ENCODE data around the gene TRAF2.
"Not testable (repeated sequence)": the region's sequence is repeated elsewhere in the genome, so short reads cannot be mapped to it uniquely, and the experiment has no call there.

The TRAF2 gene, protein sequence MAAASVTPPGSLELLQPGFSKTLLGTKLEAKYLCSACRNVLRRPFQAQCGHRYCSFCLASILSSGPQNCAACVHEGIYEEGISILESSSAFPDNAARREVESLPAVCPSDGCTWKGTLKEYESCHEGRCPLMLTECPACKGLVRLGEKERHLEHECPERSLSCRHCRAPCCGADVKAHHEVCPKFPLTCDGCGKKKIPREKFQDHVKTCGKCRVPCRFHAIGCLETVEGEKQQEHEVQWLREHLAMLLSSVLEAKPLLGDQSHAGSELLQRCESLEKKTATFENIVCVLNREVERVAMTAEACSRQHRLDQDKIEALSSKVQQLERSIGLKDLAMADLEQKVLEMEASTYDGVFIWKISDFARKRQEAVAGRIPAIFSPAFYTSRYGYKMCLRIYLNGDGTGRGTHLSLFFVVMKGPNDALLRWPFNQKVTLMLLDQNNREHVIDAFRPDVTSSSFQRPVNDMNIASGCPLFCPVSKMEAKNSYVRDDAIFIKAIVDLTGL

DNA sequence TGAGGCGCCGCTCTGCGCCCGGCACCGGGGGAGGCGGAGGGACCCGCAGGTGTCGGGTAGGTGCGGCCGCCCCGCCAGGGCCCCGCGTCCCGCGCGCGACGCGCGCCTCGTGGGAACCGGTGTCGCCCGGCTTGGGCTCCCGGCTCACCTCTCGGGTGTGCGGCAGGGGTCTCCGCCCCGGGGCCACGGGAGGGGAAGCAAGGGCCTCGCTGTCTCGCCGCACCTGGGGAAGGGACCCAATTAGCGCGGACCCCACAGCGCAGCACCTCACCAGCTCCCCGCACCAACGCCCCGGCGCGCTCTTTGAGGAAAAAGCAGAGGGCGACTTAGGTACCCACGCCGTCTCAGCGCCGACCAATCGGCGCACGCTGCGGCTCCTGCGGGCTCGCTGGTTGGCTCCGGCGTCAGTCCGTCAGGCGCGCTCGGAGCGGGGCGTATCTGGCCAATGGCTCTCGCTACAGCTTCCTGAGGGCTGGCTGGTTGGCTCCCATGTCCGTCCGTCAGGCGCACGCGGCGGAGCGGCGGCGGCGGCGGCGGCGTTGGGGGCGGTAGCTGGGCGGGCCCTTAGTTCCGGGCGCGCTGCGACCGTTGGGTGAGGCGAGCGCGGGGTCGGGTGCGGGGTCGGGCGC is at the start of gene TRAF2:
Gene TRAF2 (plus strand): TSS at position 567 of the 629 bp plus-strand sequence. CDS start 12,225 bp downstream, outside the sequence.
- peak; percentile 93 for DNase-seq

DNA sequence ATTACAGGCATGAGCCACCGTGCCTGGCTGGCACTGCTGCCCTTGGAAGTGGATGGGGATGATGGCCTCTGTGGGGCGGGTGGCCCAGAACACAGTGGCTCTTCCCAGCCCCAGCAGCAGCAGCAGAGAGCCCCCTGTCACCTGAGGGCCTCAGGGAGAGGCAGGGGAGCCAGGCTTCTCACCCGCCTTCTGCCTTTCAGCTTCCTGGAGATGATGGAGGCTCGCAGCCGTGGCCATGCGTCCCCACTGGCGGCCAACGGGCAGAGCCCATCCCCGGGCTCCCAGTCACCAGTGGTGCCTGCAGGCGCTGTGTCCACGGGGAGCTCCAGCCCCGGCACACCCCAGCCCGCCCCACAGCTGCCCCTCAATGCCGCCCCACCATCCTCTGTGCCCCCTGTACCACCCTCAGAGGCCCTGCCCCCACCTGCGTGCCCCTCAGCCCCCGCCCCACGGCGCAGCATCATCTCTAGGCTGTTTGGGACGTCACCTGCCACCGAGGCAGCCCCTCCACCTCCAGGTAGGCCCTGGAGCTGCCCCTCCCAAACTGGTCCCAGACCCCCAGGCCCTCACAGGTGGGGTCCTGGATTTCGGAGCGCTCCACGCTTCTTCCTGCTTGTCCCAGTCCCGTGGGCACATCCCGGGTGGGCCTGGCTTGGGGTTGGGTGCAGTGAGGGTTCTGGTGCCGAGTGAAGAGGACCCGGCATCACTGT is 49.0 kb upstream of the TRAF2 start:
- no peak for DNase-seq

DNA sequence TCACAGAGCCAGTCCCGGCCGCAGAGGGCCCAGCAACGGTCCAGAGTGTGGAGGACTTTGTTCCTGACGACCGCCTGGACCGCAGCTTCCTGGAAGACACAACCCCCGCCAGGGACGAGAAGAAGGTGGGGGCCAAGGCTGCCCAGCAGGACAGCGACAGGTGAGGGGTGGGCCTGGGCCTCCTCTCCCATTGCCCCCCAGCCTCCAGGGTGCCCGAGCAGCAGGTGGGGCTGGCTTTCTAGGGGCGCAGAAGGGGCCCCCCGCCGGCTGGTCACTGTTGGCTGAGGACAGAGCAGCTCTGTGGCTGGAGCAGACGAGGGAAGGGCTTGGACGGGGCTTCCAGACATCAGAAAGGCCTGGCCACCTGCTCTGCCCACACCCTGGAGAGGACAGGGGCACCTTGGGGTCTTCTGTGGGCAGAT is 48.4 kb upstream of the TRAF2 start:
- DNase-seq: not testable (repeated sequence)

DNA sequence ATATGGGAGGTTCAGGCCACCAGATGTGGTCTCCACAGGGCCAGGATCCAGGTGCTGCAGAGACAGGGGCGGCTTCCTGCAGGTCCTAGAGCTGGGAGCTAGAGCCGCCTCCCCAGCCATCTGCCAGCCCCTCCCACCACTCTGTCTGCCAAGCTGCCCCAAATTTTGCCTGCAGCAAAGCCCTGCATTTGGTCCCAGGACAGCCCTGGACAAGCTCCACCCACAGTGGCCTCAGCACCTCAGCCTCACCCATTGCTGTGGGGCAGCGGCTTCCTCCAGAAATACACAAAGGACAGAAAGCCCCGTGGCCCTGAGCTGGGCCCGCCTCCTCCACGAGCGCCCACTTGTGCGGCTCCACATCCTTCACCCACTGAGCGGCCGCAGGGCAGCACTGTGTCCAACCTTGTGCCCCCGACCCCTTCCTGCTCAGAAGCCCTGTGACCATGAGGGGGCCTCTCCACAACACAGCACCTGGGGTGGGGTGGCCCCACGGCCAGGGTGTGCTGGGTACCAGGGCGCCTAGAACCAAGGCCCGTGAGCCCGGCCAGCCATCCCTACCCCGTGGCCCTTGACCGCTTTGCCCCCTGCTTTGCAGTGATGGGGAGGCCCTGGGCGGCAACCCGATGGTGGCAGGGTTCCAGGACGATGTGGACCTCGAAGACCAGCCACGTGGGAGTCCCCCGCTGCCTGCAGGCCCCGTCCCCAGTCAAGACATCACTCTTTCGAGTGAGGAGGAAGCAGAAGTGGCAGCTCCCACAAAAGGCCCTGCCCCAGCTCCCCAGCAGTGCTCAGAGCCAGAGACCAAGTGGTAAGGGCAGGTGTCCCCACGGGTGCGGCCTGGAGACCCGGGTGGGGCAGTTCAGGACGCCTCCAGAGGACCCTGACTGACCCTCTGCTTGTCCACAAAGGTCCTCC is 47.7 kb upstream of the TRAF2 start:
- DNase-seq: no peak

DNA sequence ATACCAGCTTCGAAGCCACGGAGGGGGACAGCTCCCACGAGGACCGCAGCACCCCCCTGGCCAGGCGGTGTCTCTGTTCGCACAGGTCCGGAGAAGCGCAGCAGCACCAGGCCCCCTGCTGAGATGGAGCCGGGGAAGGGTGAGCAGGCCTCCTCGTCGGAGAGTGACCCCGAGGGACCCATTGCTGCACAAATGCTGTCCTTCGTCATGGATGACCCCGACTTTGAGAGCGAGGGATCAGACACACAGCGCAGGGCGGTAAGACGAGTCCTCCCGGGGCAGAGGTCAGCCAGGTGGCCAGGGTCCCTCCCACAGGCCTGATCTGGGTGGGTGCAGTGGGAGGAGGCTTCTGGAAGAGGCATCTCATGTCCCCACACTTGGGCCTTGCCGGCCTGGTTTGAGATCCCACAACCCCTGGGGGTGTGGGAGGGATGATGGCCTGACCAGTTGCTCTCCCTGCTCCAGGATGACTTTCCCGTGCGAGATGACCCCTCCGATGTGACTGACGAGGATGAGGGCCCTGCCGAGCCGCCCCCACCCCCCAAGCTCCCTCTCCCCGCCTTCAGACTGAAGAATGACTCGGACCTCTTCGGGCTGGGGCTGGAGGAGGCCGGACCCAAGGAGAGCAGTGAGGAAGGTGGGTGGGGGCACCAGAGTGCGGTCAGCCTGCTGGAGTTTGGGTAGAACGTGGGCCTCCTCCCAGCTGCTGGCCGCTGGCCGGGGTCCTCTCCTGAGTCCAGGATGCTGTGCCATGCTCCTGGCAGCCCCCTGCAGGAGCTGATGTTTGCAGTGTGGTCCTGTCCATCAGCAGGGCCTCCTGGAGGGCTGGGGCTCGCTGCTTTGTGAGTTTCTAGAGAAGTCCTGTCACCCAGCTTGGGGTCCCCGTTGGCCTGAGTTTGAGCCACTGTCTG is 46.8 kb upstream of the TRAF2 start:
- DNase-seq: no peak

DNA sequence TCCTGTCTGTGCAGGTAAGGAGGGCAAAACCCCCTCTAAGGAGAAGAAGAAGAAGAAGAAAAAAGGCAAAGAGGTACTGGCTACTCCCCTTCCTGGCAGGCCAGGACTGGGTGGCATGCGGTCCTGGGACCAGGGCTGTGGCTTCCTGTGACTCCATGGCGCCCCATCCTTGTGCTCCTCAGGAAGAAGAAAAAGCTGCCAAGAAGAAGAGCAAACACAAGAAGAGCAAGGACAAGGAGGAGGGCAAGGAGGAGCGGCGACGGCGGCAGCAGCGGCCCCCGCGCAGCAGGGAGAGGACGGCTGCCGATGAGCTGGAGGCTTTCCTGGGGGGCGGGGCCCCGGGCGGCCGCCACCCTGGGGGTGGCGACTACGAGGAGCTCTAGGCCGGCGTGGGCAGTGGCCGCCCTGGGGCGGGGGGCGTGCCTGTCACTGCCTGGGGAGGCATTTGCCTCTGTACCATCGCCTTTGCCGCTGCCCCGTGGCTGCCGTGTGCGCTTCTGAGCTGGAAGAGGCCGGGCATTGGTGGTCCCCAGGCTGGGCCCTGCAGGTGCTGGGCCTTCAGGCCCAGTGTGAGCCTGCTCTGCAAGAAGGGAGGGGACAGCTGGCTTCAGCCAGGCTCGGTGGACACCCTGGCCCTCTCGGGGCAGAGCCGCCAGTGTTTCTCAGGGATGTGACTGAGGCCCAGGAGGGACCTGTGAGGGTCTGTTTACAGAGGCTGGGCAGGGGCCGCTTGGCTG is 46.0 kb upstream of the TRAF2 start:
- DNase-seq: no peak

DNA sequence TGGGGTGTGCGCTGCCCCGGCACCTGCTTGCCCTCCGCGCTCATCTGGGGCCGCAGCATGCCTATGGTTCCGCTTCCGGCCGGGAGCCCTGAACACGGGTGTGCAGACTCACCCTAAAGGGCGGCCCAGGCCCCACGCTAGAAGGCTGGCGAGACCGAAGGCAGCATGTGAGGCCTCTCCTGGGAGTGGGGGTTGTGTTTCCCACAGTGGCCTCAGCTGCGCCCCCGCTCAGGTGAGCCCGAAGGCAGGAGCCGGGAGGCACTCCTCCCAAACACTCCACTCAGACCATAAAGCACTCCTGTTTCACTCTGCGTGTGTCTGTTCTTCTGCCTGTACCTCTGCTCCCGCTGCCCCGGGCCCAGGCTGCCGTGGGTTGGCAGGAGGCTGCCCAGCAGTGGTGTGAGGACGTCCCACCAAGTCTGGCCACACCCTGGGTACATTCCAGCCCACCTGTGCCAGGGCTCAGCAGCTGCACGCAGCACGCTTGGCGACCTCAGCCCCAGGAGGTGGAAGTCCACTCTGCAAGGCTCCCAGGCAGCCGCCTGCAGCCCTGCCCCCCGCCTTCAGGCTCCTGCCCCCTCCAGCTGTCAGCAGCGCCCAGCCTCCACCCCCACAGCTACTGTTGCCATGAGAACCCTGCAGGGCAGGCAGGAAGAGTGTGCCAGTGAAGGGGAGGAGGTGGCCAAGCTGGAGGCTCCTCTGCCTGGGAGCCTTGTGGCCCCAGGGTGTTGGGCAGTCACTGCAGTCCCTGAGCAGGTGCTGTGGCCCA is 45.3 kb upstream of the TRAF2 start:
- peak; percentile 85 for DNase-seq

DNA sequence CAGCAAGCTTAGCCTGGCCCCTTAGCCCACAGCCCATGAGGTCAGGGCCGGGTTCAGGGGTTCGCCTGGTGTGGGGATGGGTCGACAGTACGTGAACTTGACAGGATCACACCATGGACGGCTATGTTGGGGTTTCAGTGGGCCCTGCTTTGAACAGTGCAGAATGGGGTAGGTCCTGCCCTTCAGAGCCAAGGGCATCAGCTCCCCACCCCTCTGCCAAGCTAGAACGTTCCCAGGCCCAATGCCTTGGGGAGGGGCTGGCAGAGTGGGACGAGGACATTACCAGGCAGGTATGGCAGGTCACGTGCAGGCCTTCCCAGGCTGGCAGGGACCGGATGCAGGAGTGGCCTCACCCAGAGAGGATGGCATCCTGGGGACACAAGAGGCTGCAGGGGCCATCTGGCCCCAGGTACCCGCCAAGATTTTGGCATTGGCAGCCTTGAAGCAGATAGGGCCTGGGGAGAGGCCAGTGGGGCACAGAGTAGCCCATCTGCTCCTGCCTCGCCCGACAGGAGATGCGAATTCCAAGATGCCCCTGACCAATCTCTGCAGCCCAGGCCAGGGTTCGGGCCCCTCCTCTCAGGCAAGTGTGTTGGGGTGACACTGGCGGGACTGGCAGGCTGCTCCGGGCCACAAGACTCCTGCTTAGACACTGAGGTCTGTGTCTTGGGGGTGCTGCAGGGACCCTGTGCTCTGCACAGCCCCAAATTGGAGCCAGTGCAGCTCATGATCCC is 44.5 kb upstream of the TRAF2 start:
- not testable (repeated sequence) for DNase-seq

DNA sequence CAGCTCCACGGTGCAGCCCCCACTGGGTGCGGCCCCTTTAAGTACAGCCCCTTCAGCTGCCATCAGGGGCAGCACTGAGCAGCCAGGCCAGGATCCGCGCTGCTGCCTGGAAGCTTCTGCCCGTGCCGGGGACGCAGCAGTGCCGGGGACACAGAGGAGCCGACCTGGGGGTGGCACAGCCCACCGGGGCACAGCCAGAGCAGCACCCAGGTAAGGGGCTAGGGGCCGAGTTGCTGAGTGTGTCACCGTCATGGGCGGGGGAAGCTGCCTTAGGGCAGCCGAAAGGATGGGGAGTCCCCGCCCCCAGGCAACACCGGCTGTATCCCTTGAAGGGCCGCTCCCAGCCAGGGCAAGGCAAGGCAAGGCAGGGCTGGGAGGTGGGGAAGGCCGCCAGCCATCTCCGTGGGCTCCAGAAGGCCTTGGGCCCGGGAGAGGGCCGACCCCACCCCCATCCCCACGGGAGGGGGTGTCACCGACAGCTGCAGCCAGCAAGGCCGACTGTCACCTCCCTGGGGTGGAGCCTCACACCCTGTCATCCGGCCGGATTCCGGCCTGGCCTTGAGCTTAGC is 43.9 kb upstream of the TRAF2 start, which contains the start of gene AJM1:
Gene AJM1 (plus strand): TSS at position 99 of the 569 bp plus-strand sequence. CDS start 1,937 bp downstream, outside the sequence.
- DNase-seq: peak; percentile 61

DNA sequence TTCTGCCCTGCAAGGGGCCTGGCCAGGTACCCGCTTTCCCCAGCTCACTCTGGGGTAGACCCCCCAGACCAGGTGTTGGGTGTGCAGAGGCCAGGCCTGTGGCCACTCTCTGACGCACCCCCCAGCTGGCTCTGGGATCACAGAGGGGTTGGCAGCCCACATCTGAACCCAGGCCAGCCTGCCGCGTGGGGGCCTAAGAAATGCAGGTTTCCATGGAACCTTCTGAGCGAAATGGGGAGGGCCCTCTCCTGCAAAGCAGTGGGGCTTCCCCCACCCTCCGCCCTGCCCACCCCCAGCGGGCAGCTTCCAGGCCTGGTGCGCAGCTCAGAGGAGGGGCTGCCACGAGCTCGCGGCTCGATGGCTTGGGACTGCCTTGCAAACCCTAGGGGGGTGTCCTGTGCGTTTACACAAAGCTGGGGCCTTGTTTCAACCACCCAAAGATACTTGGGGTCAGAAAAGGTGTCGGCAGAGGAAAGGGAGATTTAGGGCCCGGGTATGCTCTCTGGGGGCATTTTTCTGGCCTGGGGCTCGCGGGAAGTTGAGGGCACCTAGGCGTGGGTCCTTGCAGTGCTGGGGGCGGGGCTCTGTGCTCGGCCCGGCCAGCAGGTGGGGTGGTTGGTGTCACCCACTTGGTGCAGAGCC is 43.0 kb upstream of the TRAF2 start:
- not testable (repeated sequence) for DNase-seq

DNA sequence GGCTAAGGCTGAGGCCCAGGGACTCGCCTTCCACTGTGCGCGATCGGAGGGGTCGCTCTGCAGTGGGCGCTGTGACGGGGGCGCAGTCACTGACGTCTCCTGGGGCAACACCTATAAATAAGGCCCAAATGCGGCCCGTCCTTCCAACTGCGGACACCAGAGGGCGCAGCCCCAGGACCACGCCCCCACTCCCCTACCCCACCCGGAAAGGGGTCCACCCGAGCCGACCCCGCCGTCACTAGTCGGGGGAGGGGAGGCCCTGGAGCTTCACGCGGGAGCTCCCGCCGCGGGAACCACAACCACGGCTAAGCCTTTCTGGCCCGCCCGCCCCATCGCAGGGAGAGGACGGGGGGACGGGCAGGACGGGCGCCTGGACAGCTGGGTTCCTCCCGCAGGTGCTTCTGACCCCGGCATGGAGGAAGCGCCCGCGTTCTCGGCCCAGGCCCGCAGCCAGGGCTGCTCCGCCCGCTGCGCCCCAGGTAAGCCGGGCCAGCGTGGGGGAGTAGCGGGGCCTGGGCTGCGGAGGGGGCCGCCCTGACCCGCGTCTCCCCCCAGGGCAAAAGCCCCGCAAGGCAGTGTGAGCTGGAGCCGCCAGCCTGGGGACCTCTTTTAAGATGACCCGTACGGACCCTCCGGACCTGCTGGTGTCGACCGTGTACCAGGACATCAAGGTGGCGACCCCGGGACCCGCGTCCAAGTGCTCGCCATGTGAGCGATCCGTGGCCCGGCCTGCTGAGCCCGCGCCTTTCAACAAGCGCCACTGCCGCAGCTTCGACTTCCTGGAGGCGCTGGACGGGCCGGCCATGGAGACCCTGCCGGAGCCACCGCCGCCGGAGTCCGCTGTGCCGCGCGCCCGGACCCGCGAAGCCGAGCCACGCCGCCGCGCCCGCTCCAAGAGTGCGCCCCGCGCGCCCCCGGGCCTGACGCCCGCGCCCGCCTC is 42.2 kb upstream of the TRAF2 start:
- DNase-seq: peak; percentile 38

DNA sequence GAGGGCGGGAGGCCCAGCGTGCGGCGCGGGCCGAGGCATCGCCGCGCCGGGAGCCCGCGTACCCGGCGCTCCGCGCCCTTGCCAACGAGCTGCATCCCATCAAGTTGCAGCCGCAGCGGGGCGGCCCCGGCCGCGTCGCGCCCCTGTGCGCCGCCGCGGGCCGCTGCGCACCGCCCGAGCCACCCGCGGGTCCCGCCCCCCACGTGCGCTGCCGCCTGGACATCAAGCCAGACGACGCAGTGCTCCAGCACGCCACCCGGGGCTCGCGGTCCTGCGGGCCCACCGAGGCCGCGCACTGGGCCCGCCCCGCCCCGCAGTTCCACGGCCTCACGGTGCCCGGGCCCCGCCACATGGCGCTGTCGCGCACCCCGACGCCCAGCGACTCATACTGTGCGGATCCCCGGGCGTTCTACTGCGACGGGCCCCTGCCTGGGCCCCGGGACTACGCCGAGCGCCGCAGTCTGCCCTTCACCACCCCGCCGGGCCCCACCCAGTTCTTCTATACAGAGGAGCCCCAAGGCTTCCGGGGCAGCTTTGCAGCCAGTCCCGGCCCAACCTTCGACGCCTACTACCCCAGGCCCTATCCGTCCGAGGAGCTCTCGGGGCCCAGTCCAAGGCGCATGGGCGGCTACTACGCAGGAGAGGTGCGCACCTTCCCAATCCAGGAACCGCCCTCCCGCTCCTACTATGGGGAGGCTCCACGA is 41.4 kb upstream of the TRAF2 start:
- no peak for DNase-seq

DNA sequence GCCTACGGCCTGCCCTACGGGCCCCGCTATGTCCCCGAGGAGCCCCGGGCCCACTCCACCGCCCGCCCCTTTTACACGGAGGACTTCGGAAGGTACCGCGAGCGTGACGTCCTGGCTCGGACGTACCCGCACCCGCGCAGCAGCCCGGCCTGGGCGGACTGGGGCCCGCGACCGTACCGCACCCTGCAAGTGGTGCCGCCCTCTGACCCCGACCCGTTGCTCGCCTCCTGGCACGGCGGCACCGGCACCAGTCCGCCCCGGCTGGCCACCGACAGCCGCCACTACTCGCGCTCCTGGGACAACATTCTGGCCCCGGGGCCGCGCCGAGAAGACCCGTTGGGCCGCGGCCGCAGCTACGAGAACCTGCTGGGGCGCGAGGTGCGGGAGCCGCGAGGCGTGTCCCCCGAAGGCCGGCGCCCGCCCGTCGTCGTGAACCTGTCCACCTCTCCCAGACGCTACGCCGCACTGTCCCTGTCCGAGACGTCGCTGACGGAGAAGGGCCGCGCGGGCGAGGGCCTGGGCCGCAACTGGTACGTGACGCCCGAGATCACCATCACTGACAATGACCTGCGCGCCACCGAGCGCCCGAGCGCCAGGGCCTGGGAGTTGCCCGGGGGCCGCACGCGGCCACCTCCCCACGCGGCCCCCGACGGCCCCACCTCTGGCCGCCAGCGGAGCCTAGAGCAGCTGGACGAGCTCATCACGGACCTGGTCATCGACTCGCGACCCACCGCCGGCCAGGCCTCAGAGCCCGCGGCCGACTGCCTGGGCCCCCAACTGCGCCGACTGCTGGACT is 40.7 kb upstream of the TRAF2 start:
- no peak for DNase-seq

DNA sequence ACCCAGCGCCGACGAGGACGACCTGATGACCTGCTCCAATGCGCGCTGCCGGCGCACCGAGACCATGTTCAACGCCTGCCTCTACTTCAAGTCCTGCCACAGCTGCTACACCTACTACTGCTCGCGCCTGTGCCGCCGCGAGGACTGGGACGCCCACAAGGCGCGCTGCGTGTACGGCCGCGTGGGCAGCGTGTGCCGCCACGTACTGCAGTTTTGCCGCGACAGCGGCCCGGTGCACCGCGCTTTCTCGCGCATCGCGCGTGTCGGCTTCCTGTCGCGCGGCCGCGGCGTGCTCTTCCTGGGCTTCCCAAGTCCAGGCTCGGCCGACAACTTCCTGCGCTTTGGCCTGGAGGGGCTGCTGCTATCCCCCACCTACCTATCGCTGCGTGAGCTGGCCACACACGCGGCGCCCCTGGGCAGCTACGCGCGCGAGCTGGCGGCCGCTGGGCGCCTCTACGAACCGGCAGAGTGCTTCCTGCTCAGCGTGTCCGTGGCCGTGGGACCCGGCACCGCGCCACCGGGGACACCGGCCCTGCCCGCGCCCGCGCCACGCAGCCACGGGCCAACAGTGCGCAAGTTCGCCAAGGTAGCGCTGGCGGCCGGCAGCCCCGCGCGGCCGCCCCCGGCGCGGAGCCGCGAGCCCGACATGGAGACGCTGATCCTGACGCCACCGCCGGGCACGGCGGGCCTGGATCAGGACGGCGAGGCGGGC is 39.8 kb upstream of the TRAF2 start:
- DNase-seq: no peak

All from NCI-H146 (cell line).